Measurements from ENCODE around the gene ARID3A. TPM values are rescaled to one million over a fixed set of nuclear protein-coding genes. Genes with fewer than 3 reads are reported as not detected.
A peak's percentile ranks its signal among the peaks of the same experiment; 100 is the strongest.

Gene ARID3A
- total and polyA plus RNA-seq, 2 of the 13 experiments (the other 11 are each of a cell fraction or from before 2014, with no cell fraction given), result 71.3 to 77.9 TPM

GRCh38 chr19:970695-971094, 44.9 kb downstream of the ARID3A start (continued):
- TF ChIP-seq ZBED4 (CRISPR knock-in tag; IDR thresholded peaks at IDR 0.05; ENCODE audit: borderline replicate concordance) (no peak), ZNF468 (CRISPR knock-in tag; IDR thresholded peaks at IDR 0.05) (no peak), GABPA (IDR thresholded peaks at IDR 0.05; ENCODE audit: low read depth, low read length) (no peak), GABPA (CRISPR knock-in tag; IDR thresholded peaks at IDR 0.05; ENCODE audit: low read depth) (no peak)

GRCh38 chr19:971795-972194, 46.0 kb downstream of the ARID3A start:
- intact Hi-C loops (cut with micrococcal nuclease; ENCODE audit: unreplicated experiment), result no loop called here

More at GRCh38 chr19:971795-972194, 46.0 kb downstream of the ARID3A start:
- H3K4me3 ChIP-seq (replicated peaks in 1 of 3; ENCODE audit: insufficient read depth in 1 of 3, low read depth in 2 of 3, low read length in 3 of 3), result no peak overlapping the region
- ChIA-PET POLR2A (interaction anchor here (0.6 to 1.5 kb wide), 3 partner anchors 10 to 47 kb away, joined by 3 read pairs; no protein-coding TSS in a partner anchor), CTCF (ENCODE audit: low intra/inter-chr PET ratio, low total read pairs) (no interaction called here)
- in situ Hi-C loops (cut with HindIII; ENCODE audit: extremely low pct_ligation_motif_present, low pct_unique_long_range_greater_than_20kb), result no loop called here
- H3K9me3 ChIP-seq (ENCODE audit: low read length), result no peaks in the 10 kb centered on the region
- H3K79me2 ChIP-seq (ENCODE audit: insufficient read depth, low read length), result no peaks in the 10 kb centered on the region
- no peak overlapping the region for H3K27ac ChIP-seq (ENCODE audit: extremely low read length, insufficient read depth, low read length)
- no peak overlapping the region for H3K4me2 ChIP-seq (ENCODE audit: low read depth, low read length)
- FAIRE-seq (no peak), DNase-seq (ENCODE audit: low spot score) (no peak), ATAC-seq (no peak)
- no peaks in the 10 kb centered on the region for H3K4me1 ChIP-seq (ENCODE audit: insufficient read depth, low read length)
- H3K27me3 ChIP-seq (ENCODE audit: control insufficient read depth in 1 of 2, insufficient read depth in 2 of 2, low read length in 2 of 2), result no peaks in the 10 kb centered on the region
- H3K36me3 ChIP-seq (replicated peaks in 1 of 2; ENCODE audit: control insufficient read depth in 1 of 2, insufficient read depth in 2 of 2, low read length in 2 of 2), result peaks cover 30 to 39% of the 10 kb centered on the region in 2 experiments
- no peaks in the 10 kb centered on the region for H4K20me1 ChIP-seq (ENCODE audit: insufficient read depth, low read length)
- H3K9ac ChIP-seq (ENCODE audit: insufficient read depth, low read depth, low read length), result no peak overlapping the region
- TF ChIP-seq ZNF770 (CRISPR knock-in tag; IDR thresholded peaks at IDR 0.05) (0 out of 2 replicates have a peak, but pooled peaks have one; percentile 17), AGO2 (optimal IDR thresholded peaks at IDR 0.05; ENCODE audit: low read depth, low read length) (peak; percentile 92), ZNF883 (CRISPR knock-in tag; IDR thresholded peaks at IDR 0.05; ENCODE audit: not compliant biosample characterization) (no peak), RBM22 (optimal IDR thresholded peaks at IDR 0.05; ENCODE audit: low read length) (peak; percentile 18)
- BruUV-seq (replicated peaks), result no TSS peak
- H2AFZ ChIP-seq (ENCODE audit: low read length), result no peak overlapping the region
- WGBS (ENCODE audit: low lambda C conversion rate), result 95% methylated on average over 24 of the region's 24 CpGs

Measured in HepG2 (cell line).